ENCODE results near the gene XRN1.

DNA sequence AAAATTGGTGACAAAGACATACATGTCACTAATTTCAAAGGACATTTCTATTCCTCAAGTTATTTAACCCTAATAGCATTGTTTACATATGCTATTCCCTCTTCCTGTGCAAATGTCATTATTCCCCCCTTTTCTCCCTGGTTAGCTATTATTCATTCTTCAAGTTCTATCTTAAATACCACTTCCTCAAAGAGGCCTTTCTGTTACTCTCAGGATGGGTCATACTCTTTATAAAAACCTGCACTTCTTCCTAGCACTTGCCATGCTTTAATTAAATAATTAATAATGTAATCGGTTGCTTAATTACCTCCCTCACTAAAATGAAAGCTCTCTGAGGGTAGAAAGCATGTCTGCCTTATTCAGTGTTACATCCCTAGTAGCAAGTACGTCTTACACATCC lies 88.5 kb downstream of the XRN1 start:
- TF ChIP-seq POLR2AphosphoS5 (IDR thresholded peaks at IDR 0.05) = no peak
- TF ChIP-seq, protein P1, sequence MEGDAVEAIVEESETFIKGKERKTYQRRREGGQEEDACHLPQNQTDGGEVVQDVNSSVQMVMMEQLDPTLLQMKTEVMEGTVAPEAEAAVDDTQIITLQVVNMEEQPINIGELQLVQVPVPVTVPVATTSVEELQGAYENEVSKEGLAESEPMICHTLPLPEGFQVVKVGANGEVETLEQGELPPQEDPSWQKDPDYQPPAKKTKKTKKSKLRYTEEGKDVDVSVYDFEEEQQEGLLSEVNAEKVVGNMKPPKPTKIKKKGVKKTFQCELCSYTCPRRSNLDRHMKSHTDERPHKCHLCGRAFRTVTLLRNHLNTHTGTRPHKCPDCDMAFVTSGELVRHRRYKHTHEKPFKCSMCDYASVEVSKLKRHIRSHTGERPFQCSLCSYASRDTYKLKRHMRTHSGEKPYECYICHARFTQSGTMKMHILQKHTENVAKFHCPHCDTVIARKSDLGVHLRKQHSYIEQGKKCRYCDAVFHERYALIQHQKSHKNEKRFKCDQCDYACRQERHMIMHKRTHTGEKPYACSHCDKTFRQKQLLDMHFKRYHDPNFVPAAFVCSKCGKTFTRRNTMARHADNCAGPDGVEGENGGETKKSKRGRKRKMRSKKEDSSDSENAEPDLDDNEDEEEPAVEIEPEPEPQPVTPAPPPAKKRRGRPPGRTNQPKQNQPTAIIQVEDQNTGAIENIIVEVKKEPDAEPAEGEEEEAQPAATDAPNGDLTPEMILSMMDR (IDR thresholded peaks at IDR 0.05 in 8 of 11, conservative IDR thresholded peaks at IDR 0.05 in 3 of 11) = no peak
- no peak for TF ChIP-seq POLR2A (IDR thresholded peaks at IDR 0.05)

All from spleen (tissue), 7 donors.